Effector memory CD4-positive, alpha-beta T cell (primary cell): ENCODE results near the gene RGS1.

Source experiments
- DNase-seq, 3 donors: peaks; one replicate each; pipeline ENCODE4 v3.0.0-alpha.2; 2020
- H3K27ac ChIP-seq: 2 replicates; pipeline ENCODE4 v1.7.0; 2013; ENCODE audit warnings: mild to moderate bottlenecking, low read length, moderate library complexity; ENCODE audit not compliant: insufficient read depth, poor library complexity, severe bottlenecking
- H3K27me3 ChIP-seq: replicated peaks from 2 replicates; pipeline ENCODE4 v1.7.0; 2013; ENCODE audit warnings: mild to moderate bottlenecking, low read length; ENCODE audit not compliant: insufficient read depth, control insufficient read depth, poor library complexity, severe bottlenecking
- H3K36me3 ChIP-seq: 2 replicates; pipeline ENCODE4 v1.7.0; 2013; ENCODE audit warnings: mild to moderate bottlenecking, low read length, moderate library complexity; ENCODE audit not compliant: control insufficient read depth, insufficient read depth
- H3K4me1 ChIP-seq: 2 replicates; pipeline ENCODE4 v1.7.0; 2013; ENCODE audit warnings: low read length, mild to moderate bottlenecking; ENCODE audit not compliant: control insufficient read depth, insufficient read depth, poor library complexity, severe bottlenecking
- H3K4me3 ChIP-seq: 2 replicates; pipeline ENCODE4 v1.7.0; 2013; ENCODE audit warnings: low read length, low read depth, mild to moderate bottlenecking; ENCODE audit not compliant: insufficient read depth, poor library complexity, severe bottlenecking
- H3K9me3 ChIP-seq: 2 replicates; pipeline ENCODE4 v1.7.0; 2013; ENCODE audit warnings: mild to moderate bottlenecking, low read length, moderate library complexity; ENCODE audit not compliant: control insufficient read depth

Gene RGS1

GRCh38 chr1:192568063-192568462 is 7.5 kb upstream of the RGS1 start:
- Histone ChIP-seq H3K36me3 (no peaks in the 10 kb centered on the region), H3K4me1 (peaks cover 6% of the 10 kb centered on the region), H3K9me3 (peaks cover 6% of the 10 kb centered on the region), H3K27ac (no peak overlapping the region), H3K27me3 (no peaks in the 10 kb centered on the region), H3K4me3 (no peak overlapping the region)
- no peak for DNase-seq

DNA sequence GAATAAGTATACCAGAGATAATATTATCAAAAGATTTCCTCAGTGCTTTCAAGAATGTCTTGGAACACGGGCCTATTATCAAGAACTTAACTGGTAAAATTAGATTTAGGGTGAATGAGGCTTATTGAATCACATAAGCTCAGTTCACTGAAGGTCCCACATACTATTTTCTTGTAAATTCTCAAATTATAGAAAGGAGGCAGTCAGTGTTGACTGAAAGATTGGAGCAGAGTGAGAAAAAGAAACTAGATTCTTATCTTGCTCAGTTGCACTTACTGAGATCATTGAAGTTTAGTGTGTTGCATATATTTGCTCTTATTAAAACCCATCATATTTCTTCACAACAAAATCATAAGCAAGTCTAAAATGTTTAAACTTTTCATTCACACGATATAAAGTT is 3.9 kb upstream of the RGS1 start:
- Histone ChIP-seq H3K27ac (peak overlapping the region; percentile 37), H3K4me3 (no peak overlapping the region), H3K27me3 (no peaks in the 10 kb centered on the region), H3K36me3 (no peaks in the 10 kb centered on the region), H3K9me3 (peaks cover 6% of the 10 kb centered on the region), H3K4me1 (peaks cover 23% of the 10 kb centered on the region)
- DNase-seq: no peak

DNA sequence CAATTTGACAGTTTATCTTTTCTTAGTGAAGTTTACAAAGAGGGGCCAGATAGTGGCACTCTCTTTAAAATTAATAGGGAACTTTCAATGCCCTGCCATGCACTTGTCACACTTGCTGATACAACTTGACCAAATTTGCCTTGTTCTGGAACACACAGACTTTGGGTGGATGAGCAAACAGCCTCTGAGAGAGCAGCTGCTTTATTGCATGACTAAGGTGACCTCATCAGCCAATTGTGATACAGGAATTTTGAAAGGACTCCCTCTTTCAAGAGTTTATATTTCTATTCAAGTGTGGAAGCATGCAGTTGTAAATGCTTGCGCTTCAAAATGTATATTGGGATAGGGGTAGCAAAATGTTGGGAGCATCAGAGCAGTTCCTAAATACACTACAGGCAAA is 2.1 kb upstream of the RGS1 start:
- peaks cover 6% of the 10 kb centered on the region for H3K9me3 ChIP-seq
- H3K36me3 ChIP-seq: no peaks in the 10 kb centered on the region
- peaks cover 29% of the 10 kb centered on the region for H3K4me1 ChIP-seq
- H3K27ac ChIP-seq: peak overlapping the region; percentile 36
- no peak overlapping the region for H3K4me3 ChIP-seq
- no peaks in the 10 kb centered on the region for H3K27me3 ChIP-seq
- DNase-seq: no peak

DNA sequence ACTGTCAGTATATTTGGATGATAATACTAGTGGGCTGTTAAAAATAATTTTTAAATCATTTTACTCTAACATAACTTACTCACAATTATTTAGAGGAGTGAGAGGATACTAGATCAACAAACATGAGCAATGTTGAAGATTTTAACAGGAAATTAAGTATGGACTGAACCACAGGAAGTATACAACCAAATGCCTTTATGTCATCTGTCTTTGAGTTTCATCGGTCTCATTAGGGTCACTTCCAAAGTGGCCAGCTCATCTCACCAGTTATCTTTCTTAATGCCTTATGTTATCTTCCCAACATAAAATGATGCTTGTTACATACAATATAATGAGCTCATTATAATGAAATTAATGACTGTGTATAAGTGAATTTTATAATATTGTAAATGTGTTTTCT is 1.5 kb upstream of the RGS1 start:
- no peak for DNase-seq
- Histone ChIP-seq H3K36me3 (no peaks in the 10 kb centered on the region), H3K27me3 (no peaks in the 10 kb centered on the region), H3K27ac (peak overlapping the region; percentile 36), H3K4me3 (no peak overlapping the region), H3K4me1 (peaks cover 29% of the 10 kb centered on the region), H3K9me3 (peaks cover 6% of the 10 kb centered on the region)

DNA sequence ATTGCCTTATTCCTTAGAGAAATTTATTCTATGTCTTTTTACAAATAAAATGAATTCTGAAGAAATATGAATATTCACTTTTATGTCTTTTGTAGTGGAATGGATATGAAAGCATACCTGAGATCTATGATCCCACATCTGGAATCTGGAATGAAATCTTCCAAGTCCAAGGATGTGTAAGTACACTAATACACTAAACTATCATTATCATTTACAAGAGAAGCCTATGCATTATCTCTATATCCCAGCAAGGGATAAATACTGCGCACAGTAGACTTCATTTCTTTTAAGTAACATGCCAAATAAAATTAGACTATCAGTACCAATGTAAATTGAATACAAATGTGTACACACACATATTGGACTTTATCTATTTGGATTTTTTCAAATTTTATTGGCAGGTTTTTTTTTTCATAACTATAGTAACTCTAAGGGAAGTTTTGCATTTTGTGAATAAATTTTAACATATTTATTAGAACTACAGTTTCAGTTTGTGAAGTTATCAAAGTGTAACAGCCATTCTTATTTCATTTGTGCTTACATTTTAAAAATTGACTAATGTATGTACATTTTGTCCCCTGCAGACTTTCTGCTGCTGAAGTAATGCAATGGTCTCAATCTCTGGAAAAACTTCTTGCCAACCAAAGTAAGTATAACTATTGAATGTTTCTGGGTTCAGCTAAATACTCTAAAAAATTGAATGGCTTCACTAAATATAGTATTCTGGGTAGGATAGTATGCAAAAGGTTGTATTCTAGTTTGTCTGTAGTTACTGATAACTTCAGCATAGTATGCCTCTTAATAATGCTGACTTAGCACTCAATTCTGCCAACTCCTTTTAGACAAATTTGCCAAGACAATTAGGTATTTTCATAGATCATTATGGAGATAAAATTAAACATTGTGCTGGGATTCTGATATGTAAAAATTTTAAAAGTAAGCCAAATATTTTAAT is 894 bp downstream of the RGS1 start:
- peak overlapping the region; percentile 39 for H3K4me3 ChIP-seq
- DNase-seq: no peak
- H3K36me3 ChIP-seq: no peaks in the 10 kb centered on the region
- peak overlapping the region; percentile 77 for H3K27ac ChIP-seq
- no peaks in the 10 kb centered on the region for H3K27me3 ChIP-seq
- peaks cover 29% of the 10 kb centered on the region for H3K4me1 ChIP-seq
- H3K9me3 ChIP-seq: no peaks in the 10 kb centered on the region

DNA sequence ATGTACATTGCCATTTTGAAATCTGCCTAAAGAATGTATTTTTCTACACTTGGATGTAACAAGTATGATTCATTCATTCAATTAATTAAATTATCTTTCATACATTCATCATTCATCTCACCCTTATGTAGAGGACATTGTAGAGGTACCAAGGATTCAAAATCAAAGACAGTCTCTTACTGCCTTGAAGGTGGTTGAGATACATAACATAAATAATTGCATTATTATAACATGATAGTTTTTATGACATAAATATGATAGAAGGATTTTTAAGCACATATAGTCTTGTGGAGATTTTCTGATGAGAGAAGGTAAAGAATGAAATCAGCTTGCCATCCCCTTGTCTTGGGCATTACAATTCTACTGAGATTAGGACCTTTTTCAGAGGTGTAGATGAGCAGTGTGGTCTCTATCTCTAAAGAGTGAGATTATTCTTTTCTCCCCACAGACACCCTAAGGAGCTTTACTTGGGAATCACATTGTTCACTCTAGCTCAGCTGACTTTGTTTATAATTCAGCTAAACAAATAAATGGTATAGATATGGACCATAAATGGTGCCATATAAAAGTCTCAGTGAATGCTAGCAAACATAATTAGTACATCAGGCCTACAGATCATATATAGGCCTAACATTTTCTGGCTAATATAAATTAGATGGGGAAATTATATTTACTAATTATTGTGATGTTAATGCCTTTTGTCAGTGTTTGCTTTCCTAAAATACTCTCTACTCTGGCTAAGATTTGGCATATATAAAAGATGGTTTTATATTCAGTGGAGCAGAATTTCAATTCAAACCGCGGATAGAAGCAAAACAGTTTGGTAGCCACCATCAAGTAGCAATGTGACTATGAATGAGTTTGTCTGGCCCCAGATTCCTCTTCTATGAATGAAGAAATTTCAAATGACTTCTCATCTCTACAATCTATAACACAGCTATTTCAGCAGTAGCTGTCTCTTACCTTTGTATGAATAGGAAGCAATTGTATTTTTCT is 1.9 kb downstream of the RGS1 start:
- peak overlapping the region; percentile 39 for H3K4me3 ChIP-seq
- no peaks in the 10 kb centered on the region for H3K36me3 ChIP-seq
- peaks cover 29% of the 10 kb centered on the region for H3K4me1 ChIP-seq
- no peaks in the 10 kb centered on the region for H3K9me3 ChIP-seq
- H3K27me3 ChIP-seq: no peaks in the 10 kb centered on the region
- peak overlapping the region; percentile 77 for H3K27ac ChIP-seq
- no peak for DNase-seq

DNA sequence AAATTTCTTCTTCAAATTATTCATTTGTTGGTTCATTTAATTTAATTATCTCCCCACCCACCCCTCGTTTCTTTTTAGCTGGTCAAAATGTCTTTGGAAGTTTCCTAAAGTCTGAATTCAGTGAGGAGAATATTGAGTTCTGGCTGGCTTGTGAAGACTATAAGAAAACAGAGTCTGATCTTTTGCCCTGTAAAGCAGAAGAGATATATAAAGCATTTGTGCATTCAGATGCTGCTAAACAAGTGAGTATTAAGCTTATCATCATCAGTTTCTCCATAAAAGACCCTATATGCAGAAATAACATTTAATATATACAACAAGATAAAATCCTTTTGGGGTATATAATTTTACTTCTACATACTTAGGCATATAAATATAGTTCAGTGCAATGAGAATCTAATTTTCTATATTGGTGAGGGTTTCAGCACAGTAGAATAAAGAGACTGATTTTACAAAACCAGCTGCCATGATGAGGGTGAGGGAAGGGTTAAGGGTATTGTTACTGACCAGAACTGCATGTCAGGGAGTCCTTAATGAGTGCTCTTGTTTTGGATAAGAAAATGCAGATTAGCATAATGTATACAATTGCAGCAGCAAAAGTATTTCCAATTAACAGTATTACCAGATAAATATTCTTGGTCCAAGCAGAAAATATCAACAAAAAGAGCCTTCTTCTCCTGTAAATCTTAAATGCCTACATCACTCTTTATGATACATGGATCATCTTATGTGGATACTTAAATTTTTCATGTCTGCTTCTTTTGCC is 2.8 kb downstream of the RGS1 start:
- Histone ChIP-seq H3K36me3 (no peaks in the 10 kb centered on the region), H3K27ac (no peak overlapping the region)

GRCh38 chr1:192579010-192579738 is 3.6 kb downstream of the RGS1 start:
- DNase-seq: no peak
- no peak overlapping the region for H3K27ac ChIP-seq
- H3K27me3 ChIP-seq: no peaks in the 10 kb centered on the region
- H3K4me3 ChIP-seq: no peak overlapping the region
- H3K36me3 ChIP-seq: no peaks in the 10 kb centered on the region
- no peaks in the 10 kb centered on the region for H3K9me3 ChIP-seq
- H3K4me1 ChIP-seq: peaks cover 16% of the 10 kb centered on the region

More for the DNA sequence above, 2.8 kb downstream of the RGS1 start:
- Histone ChIP-seq H3K27me3 (no peaks in the 10 kb centered on the region), H3K9me3 (no peaks in the 10 kb centered on the region), H3K4me3 (peak overlapping the region; percentile 11), H3K4me1 (peaks cover 22% of the 10 kb centered on the region)
- DNase-seq: no peak

DNA sequence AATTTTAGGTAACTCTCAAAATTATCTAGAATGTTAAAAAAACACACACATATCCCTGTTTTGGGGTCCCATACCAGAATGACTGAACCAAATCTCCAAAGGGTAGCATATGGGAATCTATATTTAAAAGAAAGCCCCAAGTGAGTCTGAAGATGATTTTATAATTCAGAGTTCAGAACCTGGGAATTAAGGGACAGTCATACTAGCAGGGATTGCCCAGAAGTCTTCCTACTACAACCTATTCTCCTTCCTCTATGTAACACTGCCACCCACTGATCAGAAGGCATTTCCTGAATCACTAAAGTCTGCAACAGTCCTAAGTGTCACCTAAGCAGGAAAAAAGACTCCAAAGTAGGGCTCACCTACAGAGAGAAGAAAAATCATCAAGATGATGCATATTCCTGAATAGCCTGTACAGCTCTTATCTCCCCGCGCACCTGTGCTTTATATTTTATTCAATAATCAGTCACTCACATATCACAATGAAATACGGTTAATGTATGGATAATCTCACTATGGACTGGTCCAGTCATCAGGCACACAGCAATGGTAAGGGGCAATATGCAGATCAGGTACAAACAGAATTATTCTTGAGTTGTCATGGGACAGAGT is 4.9 kb downstream of the RGS1 start:
- H3K27ac ChIP-seq: no peak overlapping the region
- no peaks in the 10 kb centered on the region for H3K9me3 ChIP-seq
- peaks cover 6% of the 10 kb centered on the region for H3K4me1 ChIP-seq
- H3K4me3 ChIP-seq: no peak overlapping the region
- H3K27me3 ChIP-seq: no peaks in the 10 kb centered on the region
- no peak for DNase-seq
- H3K36me3 ChIP-seq: no peaks in the 10 kb centered on the region
